Tongue (tissue), 2 donors: ENCODE measurements around the gene TOP1. TPM values are rescaled to one million over a fixed set of nuclear protein-coding genes. Genes with fewer than 3 reads are reported as not detected.
"Not testable (repeated sequence)": the region's sequence is repeated elsewhere in the genome, so short reads cannot be mapped to it uniquely, and the experiment has no call there.

Source experiments
- DNase-seq: peaks from one replicate; pipeline ENCODE4 v3.0.0-alpha.2; 2015
- total RNA-seq: library from RNA; depleted of rRNA; stranded (reverse); fragments of >200 nt; gene quantifications from one replicate; pipeline ENCODE4 v1.2.3, GENCODE V29; 2014

Gene TOP1
- total RNA-seq, 1 donor from 2014 or later = 33.6 TPM

- DNase-seq = peak; percentile 86
Observed at GRCh38 chr20:41095110-41095969, 66.7 kb downstream of the TOP1 start.

GRCh38 chr20:41098703-41099250, 70.2 kb downstream of the TOP1 start:
- no peak for DNase-seq

GRCh38 chr20:41100001-41100480, 71.4 kb downstream of the TOP1 start:
- no peak for DNase-seq

GRCh38 chr20:41101660-41102059, 73.0 kb downstream of the TOP1 start:
- DNase-seq = no peak

GRCh38 chr20:41108531-41108930, 79.9 kb downstream of the TOP1 start:
- DNase-seq = no peak

GRCh38 chr20:41110012-41110411, 81.4 kb downstream of the TOP1 start:
- no peak for DNase-seq

- DNase-seq = no peak
Observed at GRCh38 chr20:41110930-41111577, 82.4 kb downstream of the TOP1 start.

- DNase-seq = no peak
Observed at GRCh38 chr20:41111578-41111951, 82.9 kb downstream of the TOP1 start.

- no peak for DNase-seq
Observed at GRCh38 chr20:41116282-41116956, 87.8 kb downstream of the TOP1 start.

- not testable (repeated sequence) for DNase-seq
Observed at GRCh38 chr20:41118159-41118558, 89.5 kb downstream of the TOP1 start.

GRCh38 chr20:41118632-41119031, 90.0 kb downstream of the TOP1 start:
- DNase-seq = peak; percentile 43

GRCh38 chr20:41119614-41120561, 91.3 kb downstream of the TOP1 start:
- peak; percentile 38 for DNase-seq

GRCh38 chr20:41121399-41121798, 92.8 kb downstream of the TOP1 start:
- no peak for DNase-seq

- DNase-seq = peak; percentile 69
Observed at GRCh38 chr20:41123631-41124030, 95.0 kb downstream of the TOP1 start.

GRCh38 chr20:41124451-41125094, 96.0 kb downstream of the TOP1 start:
- DNase-seq = no peak

GRCh38 chr20:41125530-41126457, 97.2 kb downstream of the TOP1 start:
- DNase-seq = no peak

- no peak for DNase-seq
Observed at GRCh38 chr20:41126719-41127118, 98.1 kb downstream of the TOP1 start.

- DNase-seq = not testable (repeated sequence)
Observed at GRCh38 chr20:41128317-41128716, 99.7 kb downstream of the TOP1 start.

GRCh38 chr20:41131594-41132387, 103.2 kb downstream of the TOP1 start:
- no peak for DNase-seq
